Ovary (tissue), 3 donors: ENCODE measurements around the gene ACE.

Experiments
- POLR2A ChIP-seq: fragments of 450-650 bp; IDR thresholded peaks from one replicate; pipeline ENCODE4 v1.6.1; 2017; ENCODE audit warnings: antibody characterized with exemption, mild to moderate bottlenecking, moderate library complexity
- TF ChIP-seq, protein P1 (sequence below), 3 donors: fragments of 450-650 bp in 2 of 3; fragments of 200-600 bp in 1 of 3; IDR thresholded peaks; one replicate each; pipeline versions ENCODE4 v1.5.1 to v1.8.0; 2016 to 2022; ENCODE audit warnings: antibody characterized with exemption in 3 of 3, mild to moderate bottlenecking in 1 of 3
- donor health status: DM: no; HTN: no; CAD: no.

- TF ChIP-seq POLR2A, result no peak
- TF ChIP-seq, protein P1, sequence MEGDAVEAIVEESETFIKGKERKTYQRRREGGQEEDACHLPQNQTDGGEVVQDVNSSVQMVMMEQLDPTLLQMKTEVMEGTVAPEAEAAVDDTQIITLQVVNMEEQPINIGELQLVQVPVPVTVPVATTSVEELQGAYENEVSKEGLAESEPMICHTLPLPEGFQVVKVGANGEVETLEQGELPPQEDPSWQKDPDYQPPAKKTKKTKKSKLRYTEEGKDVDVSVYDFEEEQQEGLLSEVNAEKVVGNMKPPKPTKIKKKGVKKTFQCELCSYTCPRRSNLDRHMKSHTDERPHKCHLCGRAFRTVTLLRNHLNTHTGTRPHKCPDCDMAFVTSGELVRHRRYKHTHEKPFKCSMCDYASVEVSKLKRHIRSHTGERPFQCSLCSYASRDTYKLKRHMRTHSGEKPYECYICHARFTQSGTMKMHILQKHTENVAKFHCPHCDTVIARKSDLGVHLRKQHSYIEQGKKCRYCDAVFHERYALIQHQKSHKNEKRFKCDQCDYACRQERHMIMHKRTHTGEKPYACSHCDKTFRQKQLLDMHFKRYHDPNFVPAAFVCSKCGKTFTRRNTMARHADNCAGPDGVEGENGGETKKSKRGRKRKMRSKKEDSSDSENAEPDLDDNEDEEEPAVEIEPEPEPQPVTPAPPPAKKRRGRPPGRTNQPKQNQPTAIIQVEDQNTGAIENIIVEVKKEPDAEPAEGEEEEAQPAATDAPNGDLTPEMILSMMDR (IDR thresholded peaks at IDR 0.05), result no peak
Measured at GRCh38 chr17:63494300-63494928, 17.6 kb downstream of the ACE start.
